GM13976 (cell line): Measurements from ENCODE around the gene GLRX2.
A peak's percentile ranks its signal among the peaks of the same experiment; 100 is the strongest.

Experiments
- DNase-seq: peaks from one replicate; pipeline ENCODE4 v3.0.0; 2012; ENCODE audit warnings: low spot score
- CTCF ChIP-seq: IDR thresholded peaks from 2 replicates; pipeline ENCODE4 v1.5.1; 2012; ENCODE audit warnings: borderline replicate concordance, mild to moderate bottlenecking; ENCODE audit not compliant: insufficient read depth; ENCODE audit errors: extremely low read depth, missing control alignments, control extremely low read depth
- in situ Hi-C: fragments of 300-500 bp; cut with MboI; formaldehyde crosslinking; loops from one replicate; pipeline ENCODE4 v1.12.0; 2022; ENCODE audit warnings: low sequenced_read_pairs, mixed read lengths, inconsistent platforms; ENCODE audit not compliant: unreplicated experiment

Gene GLRX2

GRCh38 chr1:193105821-193106177 is 585 bp upstream of the GLRX2 start:
- in situ Hi-C loops, result loop anchor here (25.0 kb wide), 1 partner anchor 293 kb away; the partner anchor contains the start of gene RGS2
- TF ChIP-seq CTCF, result no peak
- peak; percentile 36 for DNase-seq

- peak; percentile 53 for DNase-seq
- no peak for TF ChIP-seq CTCF
- in situ Hi-C loops, result loop anchor here (25.0 kb wide), 1 partner anchor 292 kb away; the partner anchor contains the start of gene RGS2
These were observed 710 bp downstream of the GLRX2 start for GRCh38 chr1:193104502-193104906.

GRCh38 chr1:193103759-193104501 is 1.3 kb downstream of the GLRX2 start:
- DNase-seq, result peak; percentile 36
- no peak for TF ChIP-seq CTCF
- in situ Hi-C loops, result loop anchor here (25.0 kb wide), 1 partner anchor 292 kb away; the partner anchor contains the start of gene RGS2

- DNase-seq, result no peak
- in situ Hi-C loops, result loop anchor here (25.0 kb wide), 1 partner anchor 290 kb away; the partner anchor contains the start of gene RGS2
- no peak for TF ChIP-seq CTCF
These were observed 2.6 kb downstream of the GLRX2 start for GRCh38 chr1:193102662-193103061.

- DNase-seq, result no peak
- in situ Hi-C loops, result no loop called here
- TF ChIP-seq CTCF, result no peak
These were observed 11.1 kb downstream of the GLRX2 start for GRCh38 chr1:193094112-193094511.

GRCh38 chr1:193090865-193091264 is 14.3 kb downstream of the GLRX2 start:
- TF ChIP-seq CTCF, result no peak
- in situ Hi-C loops, result no loop called here

More at GRCh38 chr1:193090865-193091264, 14.3 kb downstream of the GLRX2 start:
- DNase-seq, result no peak
